Measurements from ENCODE around the gene SUMO2. TPM values are rescaled to one million over a fixed set of nuclear protein-coding genes. Genes with fewer than 3 reads are reported as not detected.

The SUMO2 gene
- polyA plus RNA-seq, 3 donors, result 64.9 to 318 (median 282) TPM

DNA sequence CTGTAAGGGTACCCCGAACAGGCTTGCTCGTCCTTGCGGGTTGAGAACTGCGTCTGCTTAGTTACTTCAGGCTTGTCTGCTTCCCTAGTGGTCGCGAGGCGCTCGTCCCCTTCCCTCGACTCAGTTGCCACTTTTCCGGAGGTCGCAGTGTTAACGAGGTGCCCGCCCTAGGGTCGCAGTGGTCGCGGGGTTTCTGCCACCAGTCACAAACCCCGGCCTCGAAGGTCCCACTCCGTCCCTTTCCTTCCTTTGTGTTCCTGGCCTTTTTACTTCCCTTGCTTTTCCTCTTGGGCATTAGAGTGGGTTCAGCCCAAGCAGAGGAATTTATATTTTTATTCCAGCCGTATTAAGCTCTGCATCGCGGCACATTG lies 23.0 kb upstream of the SUMO2 start:
- Histone ChIP-seq H3K4me2 (replicated peaks; ENCODE audit: extremely low read depth, low read length, poor library complexity, severe bottlenecking) (peak overlapping the region; percentile 88), H3K27me3 (ENCODE audit: control insufficient read depth in 2 of 2, insufficient read depth in 2 of 2, low read length in 2 of 2) (no peaks in the 10 kb centered on the region), H3K36me3 (replicated peaks in 1 of 2; ENCODE audit: control insufficient read depth in 1 of 2, insufficient read depth in 2 of 2, low read length in 2 of 2) (peaks cover 22 to 23% of the 10 kb centered on the region in 2 donors), H3K9me3 (replicated peaks in 1 of 2; ENCODE audit: control insufficient read depth in 1 of 2, insufficient read depth in 1 of 2, low read length in 2 of 2) (no peaks in the 10 kb centered on the region), H3K27ac (ENCODE audit: low read depth in 1 of 2, low read length in 2 of 2) (peak overlapping the region; percentile 92 to 93), H3K4me3 (replicated peaks in 1 of 3; ENCODE audit: low read depth in 2 of 3, low read length in 3 of 3) (peak overlapping the region; percentile 59 to 93 (median 77)), H2AFZ (ENCODE audit: insufficient read depth, low read depth, low read length, poor library complexity, severe bottlenecking) (peak overlapping the region; percentile 98), H4K20me1 (ENCODE audit: insufficient read depth, low read length) (no peaks in the 10 kb centered on the region), H3K9ac (ENCODE audit: insufficient read depth, low read length, poor library complexity, severe bottlenecking) (peak overlapping the region; percentile 86), H3K4me1 (ENCODE audit: control insufficient read depth in 1 of 2, insufficient read depth in 2 of 2, low read length in 2 of 2) (peaks cover 19 to 25% of the 10 kb centered on the region in 2 donors), H3K79me2 (ENCODE audit: insufficient read depth, low read length) (peaks cover 52% of the 10 kb centered on the region)
- under 1% methylated on average over 19 of the region's 22 CpGs for WGBS (ENCODE audit: insufficient coverage)
- Mint-ChIP-seq H3K4me1 (peaks cover 21% of the 10 kb centered on the region), H3K27ac (peak overlapping the region; percentile 94 to 99 (median 99)), H3K4me3 (peak overlapping the region; percentile 91 to 96), H3K27me3 (ENCODE audit: low read depth in 3 of 3) (no peaks in the 10 kb centered on the region), H3K36me3 (peaks cover 24 to 26% of the 10 kb centered on the region in 2 donors), H3K9me3 (no peaks in the 10 kb centered on the region)
- intact Hi-C loops (cut with micrococcal nuclease), result loop anchor here in 1 of 2 donors (2.0 to 10.0 kb wide), 3 partner anchors 55 to 151 kb away; partner anchors contain the start of genes GGA3 and MRPS7
- TF ChIP-seq CTCF (IDR thresholded peaks at IDR 0.05), result no peak
- DNase-seq, result no peak

DNA sequence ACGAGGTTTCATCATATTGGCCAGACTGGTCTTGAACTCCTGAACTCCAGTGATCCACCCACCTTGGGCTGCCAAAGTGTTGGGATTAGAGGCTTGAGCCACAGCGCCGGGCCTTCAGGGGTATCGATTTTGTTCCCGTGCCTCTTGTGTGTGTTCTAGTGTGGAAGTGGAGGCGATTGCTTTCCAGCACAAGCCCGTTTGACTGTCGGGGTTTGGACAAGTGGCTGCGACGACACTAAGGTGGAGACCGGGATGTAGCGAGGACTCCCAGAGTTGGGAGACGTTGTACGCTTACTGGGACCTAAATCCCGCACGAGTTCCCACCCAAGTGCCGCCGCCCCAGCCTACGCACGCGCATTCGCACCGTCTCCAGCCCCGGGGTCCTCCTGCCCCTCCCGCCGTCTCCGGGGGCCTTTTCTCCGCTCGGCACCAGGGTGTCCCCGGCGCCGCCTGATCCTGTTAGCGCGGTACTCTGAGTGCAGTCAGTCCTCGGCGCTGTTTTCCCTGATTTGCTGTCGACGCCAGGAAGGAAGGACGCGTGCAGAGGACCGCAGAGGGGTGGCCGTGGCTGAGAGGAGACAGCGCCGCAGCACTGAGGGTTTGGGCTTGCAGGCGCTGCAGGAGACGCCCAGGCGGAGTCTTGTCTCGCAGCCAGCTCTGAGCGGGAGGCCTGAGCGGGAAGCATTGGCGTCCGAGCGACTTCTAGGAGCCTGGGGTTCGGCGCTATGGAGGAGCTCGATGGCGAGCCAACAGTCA lies 22.5 kb upstream of the SUMO2 start, which contains the start of gene NUP85:
Gene NUP85, plus strand, starts transcription at position 643 of the 756 bp plus-strand sequence. Its CDS starts 83 bp downstream, at position 726.
- peaks cover 19 to 25% of the 10 kb centered on the region in 2 donors for H3K4me1 ChIP-seq (ENCODE audit: control insufficient read depth in 1 of 2, insufficient read depth in 2 of 2, low read length in 2 of 2)
- peaks cover 18 to 20% of the 10 kb centered on the region in 2 donors for H3K36me3 Mint-ChIP-seq
- peaks cover 21% of the 10 kb centered on the region for H3K4me1 Mint-ChIP-seq
- 0% methylated on average over 51 of the region's 57 CpGs for WGBS (ENCODE audit: insufficient coverage)
- peak within 1 kb of the TSS; percentile 98 for H2AFZ ChIP-seq (ENCODE audit: insufficient read depth, low read depth, low read length, poor library complexity, severe bottlenecking)
- H3K27me3 Mint-ChIP-seq (ENCODE audit: low read depth in 3 of 3), result no peaks in the 10 kb centered on the region
- intact Hi-C loops (cut with micrococcal nuclease), result loop anchor here in 1 of 2 donors (2.0 to 10.0 kb wide), 3 partner anchors 56 to 150 kb away; partner anchors contain the start of genes GGA3 and MRPS7
- peak within 1 kb of the TSS; percentile 86 for H3K9ac ChIP-seq (ENCODE audit: insufficient read depth, low read length, poor library complexity, severe bottlenecking)
- peak within 1 kb of the TSS; percentile 88 for H3K4me2 ChIP-seq (replicated peaks; ENCODE audit: extremely low read depth, low read length, poor library complexity, severe bottlenecking)
- no peak for TF ChIP-seq CTCF (IDR thresholded peaks at IDR 0.05)
- no peaks in the 10 kb centered on the region for H3K27me3 ChIP-seq (ENCODE audit: control insufficient read depth in 2 of 2, insufficient read depth in 2 of 2, low read length in 2 of 2)
- H3K27ac Mint-ChIP-seq, result peak within 1 kb of the TSS; percentile 94 to 99 (median 99)
- H3K79me2 ChIP-seq (ENCODE audit: insufficient read depth, low read length), result peaks cover 52% of the 10 kb centered on the region
- peak within 1 kb of the TSS; percentile 91 to 96 for H3K4me3 Mint-ChIP-seq
- H3K9me3 Mint-ChIP-seq, result no peaks in the 10 kb centered on the region
- peaks cover 17 to 18% of the 10 kb centered on the region in 2 donors for H3K36me3 ChIP-seq (replicated peaks in 1 of 2; ENCODE audit: control insufficient read depth in 1 of 2, insufficient read depth in 2 of 2, low read length in 2 of 2)
- H4K20me1 ChIP-seq (ENCODE audit: insufficient read depth, low read length), result no peaks in the 10 kb centered on the region
- H3K27ac ChIP-seq (ENCODE audit: low read depth in 1 of 2, low read length in 2 of 2), result peak within 1 kb of the TSS; percentile 92 to 93
- DNase-seq, result peak; percentile 82 to 83 (median 82)
- peak within 1 kb of the TSS; percentile 59 to 93 (median 77) for H3K4me3 ChIP-seq (replicated peaks in 1 of 3; ENCODE audit: low read depth in 2 of 3, low read length in 3 of 3)
- H3K9me3 ChIP-seq (replicated peaks in 1 of 2; ENCODE audit: control insufficient read depth in 1 of 2, insufficient read depth in 1 of 2, low read length in 2 of 2), result no peaks in the 10 kb centered on the region

Data from CD14-positive monocyte (primary cell).